Activated CD4-positive, alpha-beta T cell treated with anti-CD3 and anti-CD28 coated beads, Interleukin-2, Interleukin-6, amounts not matched to agents 100 ng/mL and 50 ng/mL, durations not matched to agents 16 hours and 8 hours (primary cell): ENCODE measurements around the gene PLEKHJ1.
A peak's percentile ranks its signal among the peaks of the same experiment; 100 is the strongest.

Experiments used
- DNase-seq: peaks from one replicate; pipeline ENCODE4 v3.0.0-alpha.2; 2020

PLEKHJ1 gene

GRCh38 chr19:2249010-2249866 lies 13.1 kb upstream of the PLEKHJ1 start, which contains the start of gene AMH:
AMH (plus strand) TSS chr19:2249323; CDS start chr19:2249333, 10 bp downstream.
- DNase-seq: no peak

GRCh38 chr19:2248136-2249009 lies 12.2 kb upstream of the PLEKHJ1 start:
- no peak for DNase-seq

- no peak for DNase-seq
Measured at GRCh38 chr19:2247433-2248101, 11.4 kb upstream of the PLEKHJ1 start.

GRCh38 chr19:2246801-2247361 lies 10.8 kb upstream of the PLEKHJ1 start:
- no peak for DNase-seq

GRCh38 chr19:2246014-2246620 lies 10.0 kb upstream of the PLEKHJ1 start:
- no peak for DNase-seq

GRCh38 chr19:2245273-2245672 lies 9.1 kb upstream of the PLEKHJ1 start:
- DNase-seq: no peak

GRCh38 chr19:2244486-2244885 lies 8.4 kb upstream of the PLEKHJ1 start:
- no peak for DNase-seq

- DNase-seq: no peak
Measured at GRCh38 chr19:2244125-2244411, 7.9 kb upstream of the PLEKHJ1 start.

GRCh38 chr19:2243274-2244124 lies 7.4 kb upstream of the PLEKHJ1 start:
- DNase-seq: no peak

GRCh38 chr19:2242816-2243215 lies 6.7 kb upstream of the PLEKHJ1 start:
- no peak for DNase-seq

GRCh38 chr19:2242092-2242537 lies 6.0 kb upstream of the PLEKHJ1 start:
- DNase-seq: no peak

- no peak for DNase-seq
Measured at GRCh38 chr19:2240881-2241760, 5.0 kb upstream of the PLEKHJ1 start.

GRCh38 chr19:2239771-2240770 lies 3.9 kb upstream of the PLEKHJ1 start:
- peak; percentile 50 for DNase-seq

- DNase-seq: no peak
Measured at GRCh38 chr19:2239173-2239572, 3.0 kb upstream of the PLEKHJ1 start.

GRCh38 chr19:2237869-2238153 lies 1.7 kb upstream of the PLEKHJ1 start:
- DNase-seq: no peak

- DNase-seq: no peak
Measured at GRCh38 chr19:2237051-2237868, 1.1 kb upstream of the PLEKHJ1 start.

GRCh38 chr19:2236064-2236313 lies 140 bp downstream of the PLEKHJ1 start:
- DNase-seq: no peak

GRCh38 chr19:2235381-2236063 lies 607 bp downstream of the PLEKHJ1 start:
- DNase-seq: no peak
